Nephron progenitor cell (in vitro differentiated cells): ENCODE data around the gene ARL8B.

Experiments
- DNase-seq: peaks from one replicate; pipeline ENCODE4 v3.0.0; 2021
- H3K27ac Mint-ChIP-seq: 2 replicates; pipeline ENCODE4 v1.8.0; 2021; ENCODE audit warnings: mild to moderate bottlenecking, moderate library complexity, mixed read lengths
- H3K27me3 Mint-ChIP-seq: 2 replicates; pipeline ENCODE4 v1.8.0; 2021; ENCODE audit warnings: mild to moderate bottlenecking, low read depth, mixed read lengths; ENCODE audit not compliant: poor library complexity
- H3K36me3 Mint-ChIP-seq: 2 replicates; pipeline ENCODE4 v1.8.0; 2021; ENCODE audit warnings: low read depth, mixed read lengths
- H3K4me1 Mint-ChIP-seq: 2 replicates; pipeline ENCODE4 v1.8.0; 2021; ENCODE audit warnings: mixed read lengths
- H3K4me3 Mint-ChIP-seq: 2 replicates; pipeline ENCODE4 v1.8.0; 2021; ENCODE audit warnings: mild to moderate bottlenecking, moderate library complexity, mixed read lengths
- H3K9me3 Mint-ChIP-seq: 2 replicates; pipeline ENCODE4 v1.8.0; 2021; ENCODE audit warnings: mild to moderate bottlenecking, moderate library complexity, mixed read lengths
- CTCF ChIP-seq: fragments of 200-600 bp; sonication (generic); IDR thresholded peaks from 2 replicates; pipeline ENCODE4 v1.5.0; 2021; ENCODE audit warnings: antibody characterized with exemption

Gene ARL8B

GRCh38 chr3:5217824-5218595, 95.9 kb downstream of the ARL8B start:
- H3K4me3 Mint-ChIP-seq, result no peak overlapping the region
- H3K4me1 Mint-ChIP-seq, result peaks cover 12% of the 10 kb centered on the region
- H3K27ac Mint-ChIP-seq, result peak overlapping the region; percentile 3
- no peaks in the 10 kb centered on the region for H3K9me3 Mint-ChIP-seq
- no peak for DNase-seq
- H3K36me3 Mint-ChIP-seq, result peaks cover 43% of the 10 kb centered on the region
- TF ChIP-seq CTCF, result no peak
- H3K27me3 Mint-ChIP-seq, result no peaks in the 10 kb centered on the region

DNA sequence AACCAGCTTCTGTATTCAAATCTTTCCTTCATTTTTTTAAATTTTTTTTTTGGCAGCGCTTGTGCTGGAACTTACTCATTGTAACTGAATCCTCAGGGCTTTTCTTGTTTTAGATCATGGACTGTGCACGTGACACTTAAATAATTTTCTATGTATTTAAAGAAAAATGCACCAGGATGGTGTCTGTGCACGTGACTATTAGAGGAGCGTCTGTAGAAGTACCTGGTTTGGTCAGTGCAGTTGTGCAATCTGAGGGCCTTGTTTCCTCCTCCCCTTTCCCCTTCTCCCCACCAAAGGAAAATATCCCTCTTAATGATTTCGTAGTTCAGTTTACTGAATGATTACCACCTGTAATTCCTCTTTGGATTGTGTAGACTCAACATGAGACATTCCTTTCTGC, 96.7 kb downstream of the ARL8B start:
- H3K36me3 Mint-ChIP-seq, result peaks cover 35% of the 10 kb centered on the region
- H3K27me3 Mint-ChIP-seq, result no peaks in the 10 kb centered on the region
- peaks cover 4% of the 10 kb centered on the region for H3K4me1 Mint-ChIP-seq
- TF ChIP-seq CTCF, result no peak
- DNase-seq, result no peak
- H3K4me3 Mint-ChIP-seq, result no peak overlapping the region
- no peaks in the 10 kb centered on the region for H3K9me3 Mint-ChIP-seq
- H3K27ac Mint-ChIP-seq, result peak overlapping the region; percentile 3

- no peaks in the 10 kb centered on the region for H3K27me3 Mint-ChIP-seq
- H3K36me3 Mint-ChIP-seq, result peaks cover 31% of the 10 kb centered on the region
- peak overlapping the region; percentile 3 for H3K27ac Mint-ChIP-seq
Measured at GRCh38 chr3:5219216-5219615, 97.1 kb downstream of the ARL8B start.

DNA sequence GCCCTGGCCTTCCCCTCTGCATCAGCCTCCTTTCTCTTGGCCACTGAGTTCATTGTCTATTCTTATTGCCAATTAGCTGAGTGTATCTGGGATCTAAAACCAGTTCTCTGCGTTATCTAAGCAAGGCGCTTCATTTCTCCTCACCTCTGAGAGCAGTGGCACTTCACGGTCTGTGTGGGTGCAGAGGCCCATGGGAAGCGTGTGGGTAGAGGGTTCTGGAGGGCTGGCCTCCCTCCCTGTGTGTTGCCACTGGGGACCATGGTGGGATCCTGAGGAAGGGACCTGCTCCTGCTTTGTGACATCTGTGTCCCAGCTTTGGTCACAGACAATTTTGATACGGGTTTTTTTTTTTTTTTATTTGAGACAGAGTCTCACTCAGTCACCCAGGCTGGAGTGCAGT, 98.1 kb downstream of the ARL8B start:
- H3K9me3 Mint-ChIP-seq, result no peaks in the 10 kb centered on the region
- no peak for DNase-seq
- peaks cover 21% of the 10 kb centered on the region for H3K36me3 Mint-ChIP-seq
- no peaks in the 10 kb centered on the region for H3K27me3 Mint-ChIP-seq
- no peaks in the 10 kb centered on the region for H3K4me1 Mint-ChIP-seq
- H3K27ac Mint-ChIP-seq, result peak overlapping the region; percentile 4
- H3K4me3 Mint-ChIP-seq, result no peak overlapping the region
- no peak for TF ChIP-seq CTCF

More at GRCh38 chr3:5219216-5219615, 97.1 kb downstream of the ARL8B start:
- Mint-ChIP-seq H3K4me3 (no peak overlapping the region), H3K9me3 (no peaks in the 10 kb centered on the region), H3K4me1 (peaks cover under 1% of the 10 kb centered on the region)
- no peak for TF ChIP-seq CTCF
- no peak for DNase-seq

DNA sequence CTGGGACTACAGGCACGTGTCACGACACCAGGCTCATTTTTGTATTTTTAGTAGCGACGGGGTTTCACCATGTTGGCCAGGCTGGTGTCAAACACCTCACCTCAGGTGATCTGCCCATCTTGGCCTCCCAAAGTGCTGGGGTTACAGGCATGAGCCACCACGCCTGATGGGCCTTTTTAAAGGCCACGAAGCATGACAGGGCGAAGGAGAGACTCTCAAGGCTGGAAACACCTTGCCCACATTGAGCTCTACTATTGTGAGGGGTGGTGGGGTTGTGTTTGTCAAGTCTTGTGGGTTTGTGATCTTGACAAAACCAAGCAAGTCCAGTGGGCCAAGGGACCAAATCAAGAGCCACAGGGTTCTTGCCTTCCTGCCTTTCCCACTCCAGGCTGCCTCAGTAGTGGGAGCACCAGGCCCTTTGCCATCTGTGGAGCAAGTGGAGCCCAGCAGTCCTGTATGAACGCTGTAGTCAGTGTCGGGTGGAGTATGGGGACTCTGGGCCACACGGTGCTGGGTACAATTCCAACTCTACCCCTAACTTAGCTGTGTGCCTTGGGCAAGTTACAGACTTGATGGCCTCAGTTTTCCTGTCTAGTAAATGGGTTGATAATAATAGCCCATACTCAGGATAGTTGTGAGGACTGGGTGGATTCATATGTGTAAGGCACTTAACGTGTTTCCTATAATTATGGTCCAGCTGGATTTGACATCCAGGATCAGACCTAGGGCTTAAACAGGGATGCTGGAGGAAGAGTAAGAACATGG, 98.8 kb downstream of the ARL8B start:
- no peaks in the 10 kb centered on the region for H3K4me1 Mint-ChIP-seq
- TF ChIP-seq CTCF, result no peak
- H3K4me3 Mint-ChIP-seq, result no peak overlapping the region
- DNase-seq, result no peak
- peaks cover 14% of the 10 kb centered on the region for H3K36me3 Mint-ChIP-seq
- no peaks in the 10 kb centered on the region for H3K27me3 Mint-ChIP-seq
- H3K9me3 Mint-ChIP-seq, result no peaks in the 10 kb centered on the region
- H3K27ac Mint-ChIP-seq, result no peak overlapping the region
